ENCODE results near the gene PRR36. TPM values are rescaled to one million over a fixed set of nuclear protein-coding genes. Genes with fewer than 3 reads are reported as not detected.

The PRR36 gene
- total RNA-seq, 1 experiment from 2014 or later = 21.9 TPM

- TF ChIP-seq, protein P1, sequence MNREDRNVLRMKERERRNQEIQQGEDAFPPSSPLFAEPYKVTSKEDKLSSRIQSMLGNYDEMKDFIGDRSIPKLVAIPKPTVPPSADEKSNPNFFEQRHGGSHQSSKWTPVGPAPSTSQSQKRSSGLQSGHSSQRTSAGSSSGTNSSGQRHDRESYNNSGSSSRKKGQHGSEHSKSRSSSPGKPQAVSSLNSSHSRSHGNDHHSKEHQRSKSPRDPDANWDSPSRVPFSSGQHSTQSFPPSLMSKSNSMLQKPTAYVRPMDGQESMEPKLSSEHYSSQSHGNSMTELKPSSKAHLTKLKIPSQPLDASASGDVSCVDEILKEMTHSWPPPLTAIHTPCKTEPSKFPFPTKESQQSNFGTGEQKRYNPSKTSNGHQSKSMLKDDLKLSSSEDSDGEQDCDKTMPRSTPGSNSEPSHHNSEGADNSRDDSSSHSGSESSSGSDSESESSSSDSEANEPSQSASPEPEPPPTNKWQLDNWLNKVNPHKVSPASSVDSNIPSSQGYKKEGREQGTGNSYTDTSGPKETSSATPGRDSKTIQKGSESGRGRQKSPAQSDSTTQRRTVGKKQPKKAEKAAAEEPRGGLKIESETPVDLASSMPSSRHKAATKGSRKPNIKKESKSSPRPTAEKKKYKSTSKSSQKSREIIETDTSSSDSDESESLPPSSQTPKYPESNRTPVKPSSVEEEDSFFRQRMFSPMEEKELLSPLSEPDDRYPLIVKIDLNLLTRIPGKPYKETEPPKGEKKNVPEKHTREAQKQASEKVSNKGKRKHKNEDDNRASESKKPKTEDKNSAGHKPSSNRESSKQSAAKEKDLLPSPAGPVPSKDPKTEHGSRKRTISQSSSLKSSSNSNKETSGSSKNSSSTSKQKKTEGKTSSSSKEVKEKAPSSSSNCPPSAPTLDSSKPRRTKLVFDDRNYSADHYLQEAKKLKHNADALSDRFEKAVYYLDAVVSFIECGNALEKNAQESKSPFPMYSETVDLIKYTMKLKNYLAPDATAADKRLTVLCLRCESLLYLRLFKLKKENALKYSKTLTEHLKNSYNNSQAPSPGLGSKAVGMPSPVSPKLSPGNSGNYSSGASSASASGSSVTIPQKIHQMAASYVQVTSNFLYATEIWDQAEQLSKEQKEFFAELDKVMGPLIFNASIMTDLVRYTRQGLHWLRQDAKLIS (CRISPR knock-in tag; IDR thresholded peaks at IDR 0.05; ENCODE audit: borderline replicate concordance) = no peak
Observed at GRCh38 chr19:7829561-7830271, 44.5 kb downstream of the PRR36 start, which contains the start of gene EVI5L (continued).

- H3K9me3 Mint-ChIP-seq = no peaks in the 10 kb centered on the region
- CTCF ChIA-PET = interaction anchor here (0.8 to 1.5 kb wide), 4 partner anchors 30 to 261 kb away, joined by 4 to 5 read pairs (median 4); partner anchors contain the start of gene TRAPPC5
- H3K36me3 Mint-ChIP-seq = no peaks in the 10 kb centered on the region
- TF ChIP-seq TCF7 (CRISPR knock-in tag; IDR thresholded peaks at IDR 0.05; ENCODE audit: low read depth) = no peak
- no peak for TF ChIP-seq ZSCAN18 (CRISPR knock-in tag; IDR thresholded peaks at IDR 0.05)
- no peak for TF ChIP-seq KAT7 (CRISPR knock-in tag; IDR thresholded peaks at IDR 0.05; ENCODE audit: borderline replicate concordance)
- TF ChIP-seq ARID4B (CRISPR knock-in tag; IDR thresholded peaks at IDR 0.05; ENCODE audit: borderline replicate concordance) = no peak
- TF ChIP-seq MYBL2 (CRISPR knock-in tag; IDR thresholded peaks at IDR 0.05) = no peak
- no peak for TF ChIP-seq NFE2L1 (CRISPR knock-in tag; IDR thresholded peaks at IDR 0.05)
- no peak for TF ChIP-seq ZNF121 (CRISPR knock-in tag; IDR thresholded peaks at IDR 0.05)
- TF ChIP-seq SP1 (CRISPR knock-in tag; conservative IDR thresholded peaks at IDR 0.05) = no peak
- TF ChIP-seq PRRX2 (CRISPR knock-in tag; IDR thresholded peaks at IDR 0.05) = no peak
- TF ChIP-seq, protein P2, sequence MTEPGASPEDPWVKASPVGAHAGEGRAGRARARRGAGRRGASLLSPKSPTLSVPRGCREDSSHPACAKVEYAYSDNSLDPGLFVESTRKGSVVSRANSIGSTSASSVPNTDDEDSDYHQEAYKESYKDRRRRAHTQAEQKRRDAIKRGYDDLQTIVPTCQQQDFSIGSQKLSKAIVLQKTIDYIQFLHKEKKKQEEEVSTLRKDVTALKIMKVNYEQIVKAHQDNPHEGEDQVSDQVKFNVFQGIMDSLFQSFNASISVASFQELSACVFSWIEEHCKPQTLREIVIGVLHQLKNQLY (CRISPR knock-in tag; IDR thresholded peaks at IDR 0.05) = no peak
- TF ChIP-seq, protein P3, sequence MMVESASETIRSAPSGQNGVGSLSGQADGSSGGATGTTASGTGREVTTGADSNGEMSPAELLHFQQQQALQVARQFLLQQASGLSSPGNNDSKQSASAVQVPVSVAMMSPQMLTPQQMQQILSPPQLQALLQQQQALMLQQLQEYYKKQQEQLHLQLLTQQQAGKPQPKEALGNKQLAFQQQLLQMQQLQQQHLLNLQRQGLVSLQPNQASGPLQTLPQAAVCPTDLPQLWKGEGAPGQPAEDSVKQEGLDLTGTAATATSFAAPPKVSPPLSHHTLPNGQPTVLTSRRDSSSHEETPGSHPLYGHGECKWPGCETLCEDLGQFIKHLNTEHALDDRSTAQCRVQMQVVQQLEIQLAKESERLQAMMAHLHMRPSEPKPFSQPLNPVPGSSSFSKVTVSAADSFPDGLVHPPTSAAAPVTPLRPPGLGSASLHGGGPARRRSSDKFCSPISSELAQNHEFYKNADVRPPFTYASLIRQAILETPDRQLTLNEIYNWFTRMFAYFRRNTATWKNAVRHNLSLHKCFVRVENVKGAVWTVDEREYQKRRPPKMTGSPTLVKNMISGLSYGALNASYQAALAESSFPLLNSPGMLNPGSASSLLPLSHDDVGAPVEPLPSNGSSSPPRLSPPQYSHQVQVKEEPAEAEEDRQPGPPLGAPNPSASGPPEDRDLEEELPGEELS (CRISPR knock-in tag; IDR thresholded peaks at IDR 0.05) = no peak
- TF ChIP-seq, protein P4, sequence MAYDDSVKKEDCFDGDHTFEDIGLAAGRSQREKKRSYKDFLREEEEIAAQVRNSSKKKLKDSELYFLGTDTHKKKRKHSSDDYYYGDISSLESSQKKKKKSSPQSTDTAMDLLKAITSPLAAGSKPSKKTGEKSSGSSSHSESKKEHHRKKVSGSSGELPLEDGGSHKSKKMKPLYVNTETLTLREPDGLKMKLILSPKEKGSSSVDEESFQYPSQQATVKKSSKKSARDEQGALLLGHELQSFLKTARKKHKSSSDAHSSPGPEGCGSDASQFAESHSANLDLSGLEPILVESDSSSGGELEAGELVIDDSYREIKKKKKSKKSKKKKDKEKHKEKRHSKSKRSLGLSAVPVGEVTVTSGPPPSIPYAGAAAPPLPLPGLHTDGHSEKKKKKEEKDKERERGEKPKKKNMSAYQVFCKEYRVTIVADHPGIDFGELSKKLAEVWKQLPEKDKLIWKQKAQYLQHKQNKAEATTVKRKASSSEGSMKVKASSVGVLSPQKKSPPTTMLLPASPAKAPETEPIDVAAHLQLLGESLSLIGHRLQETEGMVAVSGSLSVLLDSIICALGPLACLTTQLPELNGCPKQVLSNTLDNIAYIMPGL (CRISPR knock-in tag; IDR thresholded peaks at IDR 0.05) = no peak
- TF ChIP-seq ETV6 (CRISPR knock-in tag; IDR thresholded peaks at IDR 0.05) = no peak
- TF ChIP-seq RELA (CRISPR knock-in tag; IDR thresholded peaks at IDR 0.05; ENCODE audit: borderline replicate concordance) = no peak
- H3K4me3 Mint-ChIP-seq = peak overlapping the region; percentile 91
- H3K4me1 Mint-ChIP-seq = peaks cover 14% of the 10 kb centered on the region
- DNase-seq (ENCODE audit: low spot score) (no peak), ATAC-seq (no peak)
- POLR2A ChIA-PET = no interaction called here
- no peak overlapping the region for H3K27ac Mint-ChIP-seq
- peaks cover 57% of the 10 kb centered on the region for H3K27me3 Mint-ChIP-seq (ENCODE audit: low read depth)
Observed at GRCh38 chr19:7829166-7829520, 45.0 kb downstream of the PRR36 start.
